Activated T-cell treated with anti-CD3 and anti-CD28 coated beads for 4 hours (primary cell): ENCODE data around the gene ATP10A.

Experiments
- DNase-seq: peaks from one replicate; pipeline ENCODE4 v3.0.0-alpha.2; 2020

The ATP10A gene

DNA sequence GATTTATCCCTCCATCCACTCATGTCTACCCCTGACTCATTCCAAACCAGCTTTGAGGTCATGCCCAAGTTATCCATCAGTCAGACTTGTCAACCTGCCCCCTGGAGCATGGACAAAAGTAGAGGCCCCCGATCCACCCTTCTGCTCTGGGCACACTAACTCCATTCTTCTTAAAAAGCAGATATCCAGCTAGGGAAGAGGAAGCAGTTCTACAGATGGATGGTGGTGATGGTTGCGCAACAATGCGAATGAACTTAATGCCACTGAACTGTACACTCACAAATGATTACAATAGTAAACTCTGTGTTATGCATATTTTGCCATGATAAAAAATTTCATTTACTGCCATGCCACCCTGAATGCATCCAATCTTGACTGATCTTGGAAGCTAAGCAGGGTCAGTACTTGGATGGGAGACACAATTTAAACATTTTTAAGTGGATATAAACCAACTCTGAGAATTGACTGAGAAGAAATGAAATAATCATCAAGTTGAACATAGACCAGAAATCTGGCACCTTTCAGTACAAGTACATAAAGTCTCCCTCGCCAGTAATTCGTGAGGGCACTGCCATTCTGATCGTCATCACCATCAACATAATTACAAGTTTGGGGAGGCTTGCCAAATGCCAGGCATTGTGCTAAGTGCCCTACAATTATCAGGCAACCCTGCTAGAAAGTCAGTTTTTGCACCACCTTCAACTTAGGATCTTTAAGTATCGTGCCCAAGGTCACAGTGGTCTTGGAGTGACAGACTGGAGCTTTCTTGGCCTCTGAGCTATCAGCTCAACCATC is 124.8 kb downstream of the ATP10A start:
- DNase-seq = no peak

DNA sequence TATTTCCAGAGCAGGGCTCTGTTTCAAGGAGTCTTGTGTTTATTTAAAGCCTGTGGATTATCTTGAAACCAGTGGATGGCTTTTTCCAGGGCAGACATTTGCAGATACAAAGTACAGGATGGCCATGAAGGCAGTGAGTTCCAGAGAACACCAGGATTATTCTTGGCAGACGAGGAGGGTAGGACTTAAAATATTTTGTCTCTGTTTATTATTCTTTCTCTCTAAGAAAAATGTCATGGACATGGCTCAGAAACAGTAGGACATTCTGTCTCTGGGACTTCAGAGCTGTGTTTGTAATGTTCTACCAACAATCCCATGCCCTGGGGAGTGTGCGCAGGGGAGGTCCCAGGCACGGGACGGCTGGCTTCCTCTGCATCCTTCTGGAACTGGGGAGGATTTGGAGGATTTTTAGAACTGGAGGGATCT is 125.9 kb downstream of the ATP10A start:
- DNase-seq = no peak

DNA sequence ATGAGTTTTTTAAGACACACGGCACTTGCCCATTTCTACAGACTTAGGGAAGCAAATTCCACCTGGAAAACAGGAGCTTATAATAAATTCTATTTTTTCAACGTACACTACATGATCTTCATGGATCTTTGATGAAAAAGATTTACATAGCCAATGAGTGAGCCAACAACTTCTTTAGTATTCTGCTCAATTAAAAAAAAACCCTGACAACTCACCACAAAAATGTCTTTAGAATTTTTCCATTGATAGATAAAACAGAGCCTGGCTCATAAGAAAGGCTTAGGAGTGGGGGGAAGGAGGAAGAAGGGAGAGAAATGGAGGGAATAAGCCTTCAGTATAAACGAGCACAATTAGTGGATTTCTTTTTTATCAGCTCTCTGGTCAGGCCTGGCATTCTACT is 126.7 kb downstream of the ATP10A start:
- no peak for DNase-seq

DNA sequence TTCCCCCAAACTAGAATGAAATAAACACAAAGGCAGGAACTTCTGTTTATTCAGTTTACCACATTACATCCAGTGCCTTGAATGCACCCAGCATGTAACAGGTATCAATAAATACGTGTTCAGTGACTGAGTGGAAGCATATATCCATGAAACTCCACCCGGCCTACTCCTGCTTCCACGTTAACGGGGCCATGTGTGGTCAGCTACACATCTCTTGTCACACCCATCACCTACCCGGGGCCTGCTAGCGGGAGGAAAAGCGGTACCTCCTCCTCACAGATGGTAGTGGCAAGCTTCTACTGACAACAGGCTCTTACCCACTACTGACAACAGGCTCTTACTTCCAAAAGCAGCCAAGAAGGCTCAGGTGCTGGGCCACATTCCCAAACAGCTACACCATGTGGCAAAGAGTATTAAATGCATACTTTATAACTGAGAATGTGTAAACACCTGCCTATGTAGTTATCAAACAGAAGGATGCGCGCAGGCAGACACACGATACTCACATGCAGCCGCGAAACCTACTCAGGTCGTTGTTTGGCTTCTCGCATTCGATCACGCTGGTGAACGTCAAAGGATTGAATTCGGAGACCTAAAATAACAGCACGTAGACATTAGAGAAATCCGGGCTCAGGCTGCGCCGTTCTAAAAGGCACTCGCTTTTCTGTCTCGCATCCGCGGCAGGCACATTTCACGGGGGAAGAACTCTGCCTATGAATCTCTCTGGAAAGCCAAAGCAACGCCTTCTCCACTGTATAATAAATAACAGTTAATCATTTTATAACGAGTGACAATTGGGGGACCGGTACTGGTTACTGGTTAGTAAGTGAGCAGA is 127.4 kb downstream of the ATP10A start:
- DNase-seq = no peak

DNA sequence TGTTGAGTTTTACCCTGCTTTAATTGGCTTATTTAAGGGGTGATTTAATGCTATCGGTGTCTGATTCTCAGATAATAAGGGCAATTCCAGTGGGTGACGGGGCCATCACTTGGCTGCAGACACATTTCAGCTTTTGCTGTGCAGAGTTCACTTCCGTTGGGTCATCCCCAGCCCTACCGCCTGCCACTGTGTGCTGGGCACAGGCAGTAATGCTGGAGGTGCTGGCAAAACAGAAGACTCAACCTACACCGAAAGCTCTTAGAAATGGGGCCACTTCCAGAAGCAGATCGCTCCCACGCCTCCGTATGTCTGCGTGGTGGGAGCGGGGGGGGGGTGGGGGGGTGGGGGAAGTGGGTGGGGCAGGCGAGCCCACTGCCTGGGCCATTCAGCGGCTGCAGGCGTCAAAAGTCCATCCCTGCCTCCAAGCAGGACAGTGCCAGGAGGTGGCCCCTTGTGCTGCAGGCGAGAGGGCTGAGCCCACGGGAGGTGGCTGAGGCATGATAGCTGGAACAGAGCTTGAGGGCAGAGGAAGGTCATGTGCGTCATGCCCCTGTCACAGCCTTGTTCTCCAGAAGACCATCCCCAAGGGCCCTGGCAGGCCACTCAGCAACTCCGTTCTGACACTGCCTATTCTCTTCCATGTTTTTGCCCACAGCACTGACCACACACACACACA is 128.3 kb downstream of the ATP10A start:
- no peak for DNase-seq

DNA sequence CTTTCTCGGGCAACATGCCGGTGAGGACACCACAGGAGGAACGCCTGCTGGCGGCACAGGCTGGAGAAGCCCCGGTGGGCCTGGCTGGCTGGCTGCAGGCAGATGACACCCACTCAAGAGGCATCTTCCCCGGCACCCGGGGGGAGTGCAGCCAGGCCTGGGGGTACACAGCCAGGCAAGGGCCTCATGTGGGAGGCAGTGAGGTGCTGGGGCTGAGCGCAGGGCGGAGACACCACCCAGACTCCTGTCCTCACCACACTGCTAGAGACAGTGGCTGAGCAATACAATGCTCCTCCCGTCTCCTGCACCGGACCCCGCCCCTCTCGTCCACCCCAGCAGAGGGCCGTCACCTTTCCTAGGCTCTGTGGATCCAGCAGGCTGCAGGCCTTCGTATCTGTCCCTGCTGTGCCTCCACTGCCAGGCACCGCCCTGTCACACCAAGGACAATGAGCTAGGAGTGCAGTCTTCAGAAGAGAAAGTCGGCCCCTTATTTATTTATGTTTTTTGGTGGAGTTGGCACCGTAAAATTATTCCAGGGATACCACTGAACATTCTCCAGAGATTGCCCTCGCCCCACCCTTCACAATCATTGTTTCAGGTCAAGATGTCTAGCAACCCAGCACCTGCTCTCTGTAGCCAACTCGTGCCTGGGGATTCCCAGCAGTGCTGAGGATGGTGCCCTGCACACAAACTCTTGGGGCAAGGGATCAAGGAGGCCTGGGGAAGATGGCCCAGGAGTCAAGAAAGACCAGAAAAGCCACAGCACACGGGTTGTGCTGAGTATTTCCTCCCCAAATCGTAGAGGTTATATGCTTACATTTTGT is 129.1 kb downstream of the ATP10A start:
- DNase-seq = no peak

DNA sequence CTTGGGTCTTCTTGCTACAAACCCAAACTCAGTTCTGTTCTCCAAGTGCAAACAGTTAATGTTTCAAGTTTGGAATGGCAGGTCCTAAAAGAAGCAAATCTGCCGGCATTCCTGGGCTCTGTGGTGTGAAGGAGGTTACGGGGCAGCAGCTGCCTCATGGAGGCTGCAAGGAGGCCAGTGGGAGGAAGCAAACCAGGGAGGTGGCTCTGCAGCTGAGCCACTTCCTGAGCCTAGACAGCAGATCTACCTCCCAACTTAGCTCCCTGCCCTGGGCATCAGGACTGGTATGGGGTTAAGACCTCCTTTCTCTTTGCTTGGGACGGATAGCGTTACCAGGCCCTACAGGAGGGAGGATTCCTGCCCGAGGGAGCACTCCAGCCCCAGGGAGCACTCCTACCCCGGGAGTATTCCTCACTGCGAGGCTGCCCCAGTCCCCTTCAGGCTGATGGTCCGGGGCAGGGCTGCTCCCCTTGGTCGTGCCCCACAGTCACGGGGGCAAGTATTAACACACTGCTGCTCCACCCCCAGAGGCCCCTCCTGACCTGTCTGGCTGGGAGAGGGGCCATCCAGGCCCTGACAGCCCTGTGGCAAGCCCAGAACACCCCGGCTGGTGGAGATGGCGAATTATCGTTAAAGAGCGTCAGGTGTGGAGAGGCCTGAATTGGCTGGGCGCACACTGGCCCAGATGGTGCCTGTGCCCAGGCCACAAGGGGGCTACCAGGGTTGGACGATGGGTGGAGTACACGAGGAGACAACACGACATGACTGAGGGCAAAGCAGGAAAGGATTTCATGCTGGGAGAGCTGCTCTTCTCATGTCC is 129.9 kb downstream of the ATP10A start:
- no peak for DNase-seq

DNA sequence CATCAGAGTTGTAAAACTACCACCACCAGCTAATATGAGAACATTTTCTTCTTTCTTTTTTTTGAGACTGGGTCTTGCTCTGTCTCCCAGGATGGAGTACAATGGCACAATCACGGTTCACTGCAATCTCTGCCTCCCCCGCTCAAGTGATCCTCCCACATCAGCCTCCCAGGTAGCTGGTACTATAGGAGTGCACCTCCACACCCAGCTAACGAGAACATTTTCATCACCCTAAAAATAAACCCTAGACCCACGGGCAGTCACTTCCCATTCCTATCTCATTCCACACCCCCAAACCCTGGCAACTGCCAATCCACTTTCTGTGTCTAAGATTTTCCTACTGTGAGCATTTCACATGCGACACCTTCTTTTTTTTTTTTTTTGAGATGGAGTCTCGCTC is 130.9 kb downstream of the ATP10A start:
- no peak for DNase-seq

DNA sequence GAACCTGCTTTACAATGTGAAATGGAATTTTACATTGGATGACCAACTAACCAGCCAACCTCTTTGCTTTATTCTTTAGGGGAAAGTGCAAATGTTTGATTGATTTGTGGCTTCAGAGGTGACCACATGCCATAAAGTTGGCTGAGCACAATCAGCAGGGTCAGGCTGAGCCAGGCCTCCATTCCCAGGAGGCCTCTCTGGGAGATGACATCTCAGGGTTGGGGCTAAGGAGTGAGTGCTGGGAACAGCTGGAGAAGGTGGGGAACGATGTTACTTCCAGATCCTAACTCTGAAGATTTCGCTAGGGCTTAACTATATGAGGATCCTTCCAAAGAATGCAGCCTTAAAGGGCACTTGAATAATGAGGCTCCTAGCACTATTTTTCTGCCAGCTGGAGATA is 131.7 kb downstream of the ATP10A start:
- no peak for DNase-seq

DNA sequence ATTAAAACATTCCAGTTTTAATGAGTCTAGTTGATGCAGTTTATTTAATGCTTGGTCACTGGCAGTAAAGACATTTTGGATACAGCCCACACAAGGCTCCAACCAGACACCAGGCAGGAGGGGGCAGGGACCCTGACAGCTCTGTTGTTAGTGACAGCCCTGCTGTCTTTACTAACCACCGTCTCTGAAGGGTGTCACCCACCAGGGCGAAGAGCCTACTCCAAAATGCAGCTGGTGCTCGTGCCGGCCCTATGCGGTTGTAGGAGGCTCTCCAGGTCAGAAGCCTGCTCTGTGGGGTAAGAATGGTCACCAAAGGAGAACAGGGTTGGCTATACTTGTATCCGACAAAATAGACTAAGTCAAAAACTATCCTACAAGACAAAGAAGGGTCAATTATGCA is 132.2 kb downstream of the ATP10A start:
- no peak for DNase-seq

DNA sequence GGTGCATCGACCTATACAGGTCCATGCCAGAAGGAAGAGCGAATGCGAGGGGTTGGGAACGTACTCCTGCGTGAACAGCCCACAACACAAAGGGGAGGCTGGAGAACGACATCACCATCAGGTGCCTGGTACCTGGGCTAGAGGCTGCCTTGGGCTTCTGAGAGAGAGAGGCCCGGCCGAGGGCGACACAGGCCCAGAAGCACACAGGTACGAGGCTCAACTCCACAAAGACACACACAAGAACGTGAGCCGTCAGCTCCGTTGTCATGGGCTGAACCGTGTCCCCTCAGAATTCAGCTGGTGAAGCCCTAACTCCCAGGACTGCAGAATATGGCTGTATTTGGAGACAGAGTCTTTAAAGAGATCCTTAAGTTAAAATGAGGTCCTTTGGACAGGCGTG is 134.3 kb downstream of the ATP10A start:
- DNase-seq = no peak

DNA sequence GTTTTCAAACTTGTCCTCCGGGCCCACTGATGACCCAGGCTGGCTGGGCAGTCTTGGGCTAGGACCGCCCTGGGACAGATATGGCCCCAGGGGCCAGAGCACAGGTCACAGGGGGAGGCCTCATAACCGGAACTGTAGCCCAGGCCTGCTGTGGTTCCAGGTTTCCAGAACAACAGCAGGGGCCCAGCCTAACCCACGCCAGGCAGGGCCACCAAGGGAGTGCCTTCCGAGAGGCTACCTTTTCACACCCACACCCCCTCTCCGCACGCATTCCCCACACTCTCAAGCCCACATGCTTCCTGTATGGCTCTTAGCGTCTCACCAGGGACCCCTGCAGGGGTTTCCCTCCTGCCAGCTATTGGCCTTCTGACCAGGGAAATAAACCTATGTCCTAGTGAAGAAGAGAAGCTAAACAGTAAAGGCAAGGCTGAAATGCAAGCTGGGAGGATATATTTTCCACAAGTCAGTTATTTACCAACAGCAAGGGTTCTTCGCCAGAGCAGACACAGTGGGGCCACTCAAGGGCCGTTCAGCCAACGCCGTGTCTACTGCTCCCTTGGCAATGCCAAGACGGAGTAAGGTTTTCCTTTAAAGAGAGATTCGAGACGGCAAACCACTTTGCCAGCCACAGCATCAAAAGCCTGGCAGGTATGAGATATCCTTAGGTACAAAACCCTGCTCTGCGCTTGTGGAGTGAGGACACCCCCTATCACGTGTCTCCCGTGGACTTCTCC is 135.1 kb downstream of the ATP10A start:
- no peak for DNase-seq

DNA sequence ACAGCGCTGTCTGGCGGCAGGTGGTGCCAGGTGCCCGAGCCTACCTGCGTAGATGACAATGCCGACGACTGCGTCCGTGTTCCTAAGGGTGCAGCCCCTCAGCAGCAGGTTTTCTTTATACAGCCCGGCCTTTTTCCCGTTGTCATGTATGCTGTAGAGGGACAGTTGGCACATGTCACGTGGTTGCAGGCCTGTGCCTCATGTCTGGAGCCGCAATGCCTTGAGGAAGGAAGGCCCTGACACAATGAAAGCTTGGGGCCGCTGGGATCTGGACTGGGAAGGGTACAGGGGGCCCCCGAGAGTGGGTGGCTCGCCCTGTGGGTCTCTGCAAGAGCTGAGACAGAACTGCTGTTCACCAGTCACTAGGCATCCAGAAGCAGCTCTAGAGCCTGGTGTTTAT is 136.0 kb downstream of the ATP10A start:
- no peak for DNase-seq

DNA sequence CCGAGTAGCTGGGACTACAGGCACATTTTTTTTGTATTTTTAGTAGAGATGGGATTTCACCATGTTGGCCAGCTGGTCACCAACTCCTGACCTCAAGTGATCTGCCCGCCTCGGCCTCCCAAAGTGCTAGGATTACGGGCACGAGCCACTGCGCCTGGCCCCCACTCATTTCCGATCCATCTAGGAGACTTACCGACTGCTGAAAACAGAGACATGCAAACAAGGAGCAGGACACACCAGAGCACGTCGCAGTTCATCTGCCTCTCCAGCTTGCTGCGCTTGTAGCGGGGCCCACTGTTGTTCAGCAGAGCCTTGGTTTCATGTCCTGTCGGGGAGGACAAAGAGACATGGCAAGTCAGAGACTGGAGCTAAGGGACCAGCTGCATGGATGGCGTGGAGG is 137.4 kb downstream of the ATP10A start:
- DNase-seq = no peak

DNA sequence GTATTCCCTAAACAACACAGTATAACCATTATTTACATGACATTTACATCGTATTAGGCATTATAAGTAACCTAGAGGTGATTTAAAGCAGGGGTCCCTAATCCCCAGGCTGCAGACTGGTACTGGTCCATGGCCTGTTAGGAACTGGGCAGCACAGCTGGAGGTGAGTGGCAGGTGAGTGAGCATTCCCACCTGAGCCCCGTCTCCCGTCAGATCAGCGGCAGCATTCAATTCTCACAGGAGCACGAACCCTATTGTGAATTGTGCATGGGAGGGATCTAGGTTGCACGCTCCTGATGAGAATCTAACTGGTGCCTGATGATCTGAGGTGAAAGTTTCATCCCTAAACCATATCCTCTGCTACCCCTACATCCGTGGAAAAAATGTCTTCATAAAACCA is 138.2 kb downstream of the ATP10A start:
- no peak for DNase-seq

DNA sequence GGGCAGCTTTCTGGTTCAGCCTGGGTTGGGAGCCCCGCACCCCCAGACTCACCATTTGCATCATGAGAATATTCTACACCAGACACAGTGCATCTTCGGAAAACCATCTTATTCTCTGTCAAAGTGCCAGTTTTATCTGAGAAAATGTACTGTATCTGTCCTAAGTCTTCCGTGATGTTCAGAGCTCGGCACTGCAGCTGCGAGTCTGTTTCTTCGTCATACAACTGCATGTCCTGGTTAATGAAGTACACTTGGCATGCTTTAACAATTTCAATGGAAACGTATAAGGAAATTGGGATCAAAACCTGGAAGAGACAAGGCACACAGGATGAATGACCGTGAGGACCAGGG is 141.5 kb downstream of the ATP10A start:
- no peak for DNase-seq

DNA sequence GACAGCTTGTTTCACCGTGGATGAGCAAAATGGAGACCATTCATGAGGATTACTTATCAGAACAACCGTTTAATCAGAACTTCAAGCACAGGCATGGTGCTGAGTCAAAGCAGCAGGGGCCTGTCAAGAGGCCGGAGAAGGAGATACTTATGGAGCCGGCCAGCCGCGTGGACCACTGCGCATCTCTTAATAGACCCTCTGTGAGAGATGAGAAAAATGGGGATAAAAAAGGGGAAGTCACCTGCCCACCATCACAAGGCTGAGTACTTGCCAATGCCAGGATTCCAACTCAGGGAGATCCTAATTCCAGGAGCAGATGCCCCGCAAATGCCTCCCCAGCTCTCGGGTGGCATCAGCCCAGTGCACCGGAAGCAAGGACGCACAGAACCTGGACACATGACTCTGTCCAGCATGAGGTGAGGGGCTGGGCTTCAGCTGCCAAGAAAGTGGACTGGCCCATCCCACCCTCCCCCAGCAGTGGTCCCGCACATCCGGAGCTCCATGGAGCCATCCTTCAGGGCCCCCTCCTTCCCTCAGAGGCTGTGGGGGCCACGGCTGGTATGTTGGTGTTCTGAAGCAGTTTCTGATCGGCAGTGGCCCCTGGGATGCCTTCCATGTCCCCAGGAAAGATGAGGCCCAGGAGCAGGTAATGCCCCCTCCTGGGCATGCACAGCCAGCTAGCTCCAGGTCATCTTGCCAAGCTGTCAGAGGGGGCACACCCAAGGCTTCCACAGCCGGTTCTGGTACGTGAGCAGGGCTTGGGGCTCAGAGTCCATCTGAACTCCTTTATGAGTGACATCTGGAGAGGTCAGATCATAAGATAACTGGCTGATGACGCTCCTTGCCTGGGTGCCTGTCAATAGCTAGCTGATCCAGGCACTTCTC is 143.8 kb downstream of the ATP10A start:
- DNase-seq = no peak

DNA sequence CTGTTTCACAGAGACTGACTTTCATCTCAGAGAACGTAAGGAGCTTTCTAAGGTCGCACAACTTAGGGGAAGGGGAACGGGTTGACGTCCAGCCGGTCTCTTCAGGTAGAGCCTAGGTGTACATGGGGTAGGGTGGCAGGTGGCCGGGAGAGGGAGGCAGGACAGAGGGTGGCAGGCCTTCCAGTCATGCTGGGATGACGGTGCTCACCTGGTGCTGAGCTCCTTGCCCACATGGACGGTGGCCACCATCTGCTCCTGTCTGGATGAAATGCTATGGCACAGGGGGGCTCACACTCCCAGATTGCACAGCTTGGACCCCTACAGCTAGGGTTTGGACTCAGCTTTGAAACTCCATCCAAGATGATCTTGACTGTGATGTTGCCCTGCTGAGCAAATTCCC is 144.5 kb downstream of the ATP10A start:
- DNase-seq = no peak

DNA sequence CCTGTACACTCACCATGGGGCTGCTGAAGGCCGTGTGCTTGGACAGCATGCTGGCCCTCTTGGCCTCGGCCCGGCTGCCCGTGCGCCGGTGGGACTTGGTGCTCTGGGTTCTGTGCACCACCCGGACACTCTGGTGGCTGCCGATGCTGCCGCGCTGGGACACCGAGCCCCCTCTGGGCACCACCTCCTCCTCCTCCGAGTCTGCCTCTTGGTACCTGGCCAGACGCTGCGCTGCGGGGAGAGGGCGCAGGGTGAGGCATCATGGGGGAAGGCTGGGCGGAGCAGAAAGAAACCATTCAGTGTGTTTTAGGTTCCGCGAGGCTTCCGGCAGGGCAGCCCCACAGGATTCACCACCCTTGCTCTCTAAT is 145.0 kb downstream of the ATP10A start:
- no peak for DNase-seq

DNA sequence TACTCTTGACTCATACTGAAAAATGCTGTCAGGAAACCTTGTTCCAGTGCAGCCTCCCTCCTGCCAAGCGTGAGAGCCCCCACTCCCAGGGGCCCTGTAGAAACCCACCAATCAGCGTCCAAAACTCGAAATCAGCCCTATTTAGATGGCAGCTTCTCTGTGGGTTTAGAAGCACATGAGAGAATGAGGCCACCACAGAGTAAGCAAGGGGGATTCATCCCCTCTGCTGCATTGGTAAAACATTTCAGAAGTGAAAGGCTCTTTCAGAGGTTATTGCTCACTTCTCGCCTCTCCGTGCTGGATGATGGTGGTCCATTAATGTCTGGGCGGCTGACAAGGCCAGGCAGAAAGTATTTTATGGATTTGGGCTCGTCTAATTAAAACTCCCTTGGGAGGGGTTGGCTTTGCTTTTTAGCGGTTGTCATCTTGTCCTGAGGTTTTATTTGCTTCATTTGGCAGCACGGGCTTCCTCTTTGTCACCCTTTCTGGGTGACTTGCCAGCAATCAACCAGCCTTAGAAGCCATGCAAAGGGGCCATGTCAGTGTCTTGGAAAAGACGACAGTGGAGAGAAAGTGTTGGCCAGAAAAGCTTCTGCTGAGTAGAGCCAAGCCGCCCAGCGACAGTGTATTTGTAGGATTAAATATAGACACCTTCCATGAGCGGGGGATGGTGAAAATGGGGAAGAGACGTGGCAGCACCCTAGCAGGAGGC is 145.5 kb downstream of the ATP10A start:
- no peak for DNase-seq
